ENCODE results near the gene ABI3BP.
A peak's percentile ranks its signal among the peaks of the same experiment; 100 is the strongest.

DNA sequence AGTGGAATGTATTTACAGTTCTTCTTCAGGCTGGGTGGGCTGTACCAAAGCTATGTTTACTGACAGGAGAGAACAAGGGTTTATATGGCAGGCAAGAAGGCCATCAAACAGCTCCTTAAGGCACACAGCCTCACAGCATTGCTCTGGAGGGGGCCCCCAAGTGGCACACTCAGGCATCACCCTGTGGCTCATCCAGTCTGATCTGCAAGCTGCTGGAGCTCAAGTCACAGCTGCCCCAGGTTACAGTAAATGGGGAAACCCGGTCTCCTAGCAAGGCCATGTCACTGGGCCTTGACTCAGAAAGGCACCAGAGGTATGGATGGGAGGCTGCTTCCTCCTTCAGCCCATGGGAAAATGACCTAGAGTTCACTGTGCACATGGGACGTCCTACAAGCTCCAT is 216.5 kb downstream of the ABI3BP start:
- no peak for TF ChIP-seq CREB1 (CRISPR knock-in tag; IDR thresholded peaks at IDR 0.05; ENCODE audit: low read depth)
- TF ChIP-seq, protein P1, sequence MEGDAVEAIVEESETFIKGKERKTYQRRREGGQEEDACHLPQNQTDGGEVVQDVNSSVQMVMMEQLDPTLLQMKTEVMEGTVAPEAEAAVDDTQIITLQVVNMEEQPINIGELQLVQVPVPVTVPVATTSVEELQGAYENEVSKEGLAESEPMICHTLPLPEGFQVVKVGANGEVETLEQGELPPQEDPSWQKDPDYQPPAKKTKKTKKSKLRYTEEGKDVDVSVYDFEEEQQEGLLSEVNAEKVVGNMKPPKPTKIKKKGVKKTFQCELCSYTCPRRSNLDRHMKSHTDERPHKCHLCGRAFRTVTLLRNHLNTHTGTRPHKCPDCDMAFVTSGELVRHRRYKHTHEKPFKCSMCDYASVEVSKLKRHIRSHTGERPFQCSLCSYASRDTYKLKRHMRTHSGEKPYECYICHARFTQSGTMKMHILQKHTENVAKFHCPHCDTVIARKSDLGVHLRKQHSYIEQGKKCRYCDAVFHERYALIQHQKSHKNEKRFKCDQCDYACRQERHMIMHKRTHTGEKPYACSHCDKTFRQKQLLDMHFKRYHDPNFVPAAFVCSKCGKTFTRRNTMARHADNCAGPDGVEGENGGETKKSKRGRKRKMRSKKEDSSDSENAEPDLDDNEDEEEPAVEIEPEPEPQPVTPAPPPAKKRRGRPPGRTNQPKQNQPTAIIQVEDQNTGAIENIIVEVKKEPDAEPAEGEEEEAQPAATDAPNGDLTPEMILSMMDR (conservative IDR thresholded peaks at IDR 0.05; ENCODE audit: low read depth in 2 of 2), result peak; percentile 54 to 68
- no peak for TF ChIP-seq JUNB (IDR thresholded peaks at IDR 0.05; ENCODE audit: unreplicated experiment)
- no peak for TF ChIP-seq POLR2AphosphoS5 (IDR thresholded peaks at IDR 0.05; ENCODE audit: low read depth)
- TF ChIP-seq, protein P2, sequence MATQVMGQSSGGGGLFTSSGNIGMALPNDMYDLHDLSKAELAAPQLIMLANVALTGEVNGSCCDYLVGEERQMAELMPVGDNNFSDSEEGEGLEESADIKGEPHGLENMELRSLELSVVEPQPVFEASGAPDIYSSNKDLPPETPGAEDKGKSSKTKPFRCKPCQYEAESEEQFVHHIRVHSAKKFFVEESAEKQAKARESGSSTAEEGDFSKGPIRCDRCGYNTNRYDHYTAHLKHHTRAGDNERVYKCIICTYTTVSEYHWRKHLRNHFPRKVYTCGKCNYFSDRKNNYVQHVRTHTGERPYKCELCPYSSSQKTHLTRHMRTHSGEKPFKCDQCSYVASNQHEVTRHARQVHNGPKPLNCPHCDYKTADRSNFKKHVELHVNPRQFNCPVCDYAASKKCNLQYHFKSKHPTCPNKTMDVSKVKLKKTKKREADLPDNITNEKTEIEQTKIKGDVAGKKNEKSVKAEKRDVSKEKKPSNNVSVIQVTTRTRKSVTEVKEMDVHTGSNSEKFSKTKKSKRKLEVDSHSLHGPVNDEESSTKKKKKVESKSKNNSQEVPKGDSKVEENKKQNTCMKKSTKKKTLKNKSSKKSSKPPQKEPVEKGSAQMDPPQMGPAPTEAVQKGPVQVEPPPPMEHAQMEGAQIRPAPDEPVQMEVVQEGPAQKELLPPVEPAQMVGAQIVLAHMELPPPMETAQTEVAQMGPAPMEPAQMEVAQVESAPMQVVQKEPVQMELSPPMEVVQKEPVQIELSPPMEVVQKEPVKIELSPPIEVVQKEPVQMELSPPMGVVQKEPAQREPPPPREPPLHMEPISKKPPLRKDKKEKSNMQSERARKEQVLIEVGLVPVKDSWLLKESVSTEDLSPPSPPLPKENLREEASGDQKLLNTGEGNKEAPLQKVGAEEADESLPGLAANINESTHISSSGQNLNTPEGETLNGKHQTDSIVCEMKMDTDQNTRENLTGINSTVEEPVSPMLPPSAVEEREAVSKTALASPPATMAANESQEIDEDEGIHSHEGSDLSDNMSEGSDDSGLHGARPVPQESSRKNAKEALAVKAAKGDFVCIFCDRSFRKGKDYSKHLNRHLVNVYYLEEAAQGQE (IDR thresholded peaks at IDR 0.05; ENCODE audit: unreplicated experiment), result no peak
- TF ChIP-seq EZH2 (IDR thresholded peaks at IDR 0.05; ENCODE audit: low read depth, unreplicated experiment), result no peak
- no peak for TF ChIP-seq EZH2phosphoT487 (IDR thresholded peaks at IDR 0.05; ENCODE audit: unreplicated experiment)

All from GM23338 (cell line).